Testis (tissue), 2 donors: ENCODE results near the gene DUS3L.

ENCODE experiments used
- POLR2A ChIP-seq: fragments of 450-650 bp; IDR thresholded peaks from one replicate; pipeline ENCODE4 v1.6.1; 2017; ENCODE audit warnings: antibody characterized with exemption, mild to moderate bottlenecking, moderate library complexity
- TF ChIP-seq, protein P1 (sequence below), 3 experiments: fragments of 450-650 bp in 2 of 3; fragments of 200-600 bp in 1 of 3; sonication (generic) in 1 of 3; IDR thresholded peaks; one replicate each; pipeline ENCODE4 v1.5.1; 2016 to 2019; ENCODE audit warnings: antibody characterized with exemption in 3 of 3, mild to moderate bottlenecking in 2 of 3, moderate library complexity in 1 of 3

- TF ChIP-seq, protein P1, sequence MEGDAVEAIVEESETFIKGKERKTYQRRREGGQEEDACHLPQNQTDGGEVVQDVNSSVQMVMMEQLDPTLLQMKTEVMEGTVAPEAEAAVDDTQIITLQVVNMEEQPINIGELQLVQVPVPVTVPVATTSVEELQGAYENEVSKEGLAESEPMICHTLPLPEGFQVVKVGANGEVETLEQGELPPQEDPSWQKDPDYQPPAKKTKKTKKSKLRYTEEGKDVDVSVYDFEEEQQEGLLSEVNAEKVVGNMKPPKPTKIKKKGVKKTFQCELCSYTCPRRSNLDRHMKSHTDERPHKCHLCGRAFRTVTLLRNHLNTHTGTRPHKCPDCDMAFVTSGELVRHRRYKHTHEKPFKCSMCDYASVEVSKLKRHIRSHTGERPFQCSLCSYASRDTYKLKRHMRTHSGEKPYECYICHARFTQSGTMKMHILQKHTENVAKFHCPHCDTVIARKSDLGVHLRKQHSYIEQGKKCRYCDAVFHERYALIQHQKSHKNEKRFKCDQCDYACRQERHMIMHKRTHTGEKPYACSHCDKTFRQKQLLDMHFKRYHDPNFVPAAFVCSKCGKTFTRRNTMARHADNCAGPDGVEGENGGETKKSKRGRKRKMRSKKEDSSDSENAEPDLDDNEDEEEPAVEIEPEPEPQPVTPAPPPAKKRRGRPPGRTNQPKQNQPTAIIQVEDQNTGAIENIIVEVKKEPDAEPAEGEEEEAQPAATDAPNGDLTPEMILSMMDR (IDR thresholded peaks at IDR 0.05): no peak
- no peak for TF ChIP-seq POLR2A
Measured at GRCh38 chr19:5831159-5831558, 40.2 kb upstream of the DUS3L start.
